NCI-H2227 (cell line): ENCODE measurements around the gene RNF112.

Experiments used
- DNase-seq: peaks from one replicate; lab custom pipeline; 2025; ENCODE audit not compliant: unreplicated experiment; lab: John Stamatoyannopoulos, UW

RNF112 gene, protein sequence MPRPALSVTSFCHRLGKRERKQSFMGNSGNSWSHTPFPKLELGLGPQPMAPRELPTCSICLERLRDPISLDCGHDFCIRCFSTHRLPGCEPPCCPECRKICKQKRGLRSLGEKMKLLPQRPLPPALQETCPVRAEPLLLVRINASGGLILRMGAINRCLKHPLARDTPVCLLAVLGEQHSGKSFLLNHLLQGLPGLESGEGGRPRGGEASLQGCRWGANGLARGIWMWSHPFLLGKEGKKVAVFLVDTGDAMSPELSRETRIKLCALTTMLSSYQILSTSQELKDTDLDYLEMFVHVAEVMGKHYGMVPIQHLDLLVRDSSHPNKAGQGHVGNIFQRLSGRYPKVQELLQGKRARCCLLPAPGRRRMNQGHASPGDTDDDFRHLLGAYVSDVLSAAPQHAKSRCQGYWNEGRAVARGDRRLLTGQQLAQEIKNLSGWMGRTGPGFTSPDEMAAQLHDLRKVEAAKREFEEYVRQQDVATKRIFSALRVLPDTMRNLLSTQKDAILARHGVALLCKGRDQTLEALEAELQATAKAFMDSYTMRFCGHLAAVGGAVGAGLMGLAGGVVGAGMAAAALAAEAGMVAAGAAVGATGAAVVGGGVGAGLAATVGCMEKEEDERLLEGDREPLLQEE

DNA sequence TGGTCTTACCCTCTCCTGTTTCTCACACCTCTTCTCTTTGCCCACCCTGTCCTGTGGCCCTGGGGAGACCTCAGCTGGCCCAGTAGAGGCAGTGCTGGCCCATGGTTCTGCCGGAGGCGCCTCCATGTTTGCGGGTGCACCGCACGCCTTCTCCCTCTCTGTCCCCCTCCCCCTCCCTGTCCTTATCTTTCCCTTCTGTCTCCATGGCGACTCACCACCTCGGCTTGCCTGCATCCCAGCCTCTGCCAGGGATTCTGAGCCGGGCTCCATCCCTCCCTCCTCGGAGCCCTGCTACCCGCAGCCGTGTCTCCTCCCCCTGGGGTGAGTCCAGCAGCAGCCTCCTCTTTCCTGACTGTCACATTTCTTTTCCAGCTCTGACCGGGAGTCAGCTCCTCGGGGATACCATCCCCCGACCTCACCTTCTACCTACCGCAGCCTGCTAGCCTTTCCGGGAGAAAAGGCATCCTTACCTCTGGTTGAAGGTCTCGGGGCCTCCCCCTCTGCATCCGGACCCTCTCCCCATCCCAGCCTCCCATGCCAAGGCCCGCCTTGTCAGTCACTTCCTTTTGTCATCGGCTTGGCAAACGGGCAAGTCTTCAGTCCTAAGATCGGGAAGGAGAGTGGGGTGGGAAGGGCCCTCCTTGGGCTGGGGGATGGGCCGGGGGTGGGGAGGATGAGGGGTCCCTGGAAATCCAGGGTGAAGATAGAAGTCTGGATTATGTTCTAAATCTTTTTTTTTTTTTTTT, at the start of gene RNF112:
Gene RNF112 (plus strand): TSS at position 358 of the 746 bp plus-strand sequence. CDS start 177 bp downstream, at position 535.
- peak; percentile 60 for DNase-seq

DNA sequence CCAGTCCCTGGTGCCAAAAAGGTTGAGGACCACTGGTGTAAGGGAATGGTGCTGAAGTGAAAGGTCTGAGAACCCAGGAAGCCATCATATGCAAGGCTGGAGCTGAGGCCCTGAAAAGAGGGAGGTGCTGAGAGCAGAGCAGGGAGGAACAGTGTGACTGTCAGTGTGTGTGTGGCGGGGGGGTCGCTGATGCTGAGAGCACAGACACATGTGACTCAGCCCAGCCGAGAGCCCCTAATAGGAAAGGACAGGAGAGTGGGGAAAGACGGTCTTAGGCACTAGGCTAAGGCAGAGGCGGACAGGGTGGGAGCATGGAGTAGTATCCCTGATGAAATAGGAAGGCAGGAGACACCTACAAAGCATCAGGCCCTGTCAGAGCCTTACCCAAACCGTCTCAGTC, 49.7 kb upstream of the RNF112 start:
- DNase-seq: peak; percentile 18

DNA sequence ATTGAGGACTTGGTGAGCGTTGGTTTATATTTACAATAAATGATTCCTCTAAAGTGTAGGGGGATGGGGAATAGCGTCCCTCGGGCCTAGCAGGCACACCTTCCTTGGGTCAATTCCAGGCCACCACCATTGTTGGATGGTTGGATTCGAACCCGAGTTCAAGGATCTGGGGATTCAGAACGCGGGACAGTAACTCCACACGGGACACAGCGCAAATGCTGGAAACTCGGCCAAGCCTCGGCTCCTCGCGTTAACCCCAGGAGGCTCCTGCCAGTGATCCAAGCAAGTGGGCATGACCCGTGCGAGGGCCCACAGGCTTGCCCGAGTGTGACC, 49.1 kb upstream of the RNF112 start:
- DNase-seq: no peak

DNA sequence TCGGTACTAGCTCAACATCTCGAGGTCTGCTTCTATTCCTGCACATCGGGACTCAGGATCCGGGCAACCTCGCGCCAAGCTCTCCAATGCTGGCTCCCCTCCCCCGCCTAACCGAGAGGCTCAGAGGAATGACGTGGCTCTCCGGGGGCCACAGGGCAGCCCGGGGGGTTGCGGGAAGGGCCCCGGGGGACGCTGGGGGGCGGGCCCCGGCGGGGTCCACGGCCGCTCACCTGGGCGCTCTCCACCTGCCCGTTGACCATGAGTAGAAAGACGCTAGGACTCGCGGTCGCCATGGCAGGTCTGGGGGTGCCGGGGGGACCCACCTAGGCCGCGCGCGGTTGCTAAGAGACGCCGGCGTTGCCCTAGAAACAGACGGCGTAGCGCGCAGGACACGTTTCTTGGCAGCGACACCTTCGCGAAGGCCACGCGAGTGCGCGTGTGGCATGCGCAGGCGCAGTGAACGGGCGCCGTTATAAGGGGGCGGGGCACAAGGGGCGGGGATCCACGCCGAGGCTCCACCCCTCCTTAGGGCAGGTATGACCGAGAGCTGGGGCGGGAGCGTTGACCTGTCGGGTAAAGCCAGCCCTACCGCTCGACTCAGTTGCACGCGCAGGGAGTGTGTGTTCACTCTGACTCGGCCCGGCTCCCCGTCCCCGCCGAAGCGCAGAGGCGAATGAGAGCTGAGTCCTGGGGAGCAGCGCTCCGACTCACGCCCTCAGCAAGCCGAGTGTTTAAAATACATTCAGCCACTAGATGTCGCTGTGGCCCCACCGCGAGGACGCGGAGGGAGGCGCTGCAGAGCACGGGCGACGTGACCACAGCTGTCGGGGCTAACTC, 48.5 kb upstream of the RNF112 start, which contains the start of gene B9D1:
Gene B9D1 (minus strand): TSS at position 447 of the 837 bp plus-strand sequence. CDS start 154 bp downstream, at position 293.
- peak; percentile 94 for DNase-seq

- DNase-seq: no peak
Observed at GRCh38 chr17:19363114-19363438, 48.0 kb upstream of the RNF112 start.

- no peak for DNase-seq
Observed at GRCh38 chr17:19363460-19364035, 47.5 kb upstream of the RNF112 start.

DNA sequence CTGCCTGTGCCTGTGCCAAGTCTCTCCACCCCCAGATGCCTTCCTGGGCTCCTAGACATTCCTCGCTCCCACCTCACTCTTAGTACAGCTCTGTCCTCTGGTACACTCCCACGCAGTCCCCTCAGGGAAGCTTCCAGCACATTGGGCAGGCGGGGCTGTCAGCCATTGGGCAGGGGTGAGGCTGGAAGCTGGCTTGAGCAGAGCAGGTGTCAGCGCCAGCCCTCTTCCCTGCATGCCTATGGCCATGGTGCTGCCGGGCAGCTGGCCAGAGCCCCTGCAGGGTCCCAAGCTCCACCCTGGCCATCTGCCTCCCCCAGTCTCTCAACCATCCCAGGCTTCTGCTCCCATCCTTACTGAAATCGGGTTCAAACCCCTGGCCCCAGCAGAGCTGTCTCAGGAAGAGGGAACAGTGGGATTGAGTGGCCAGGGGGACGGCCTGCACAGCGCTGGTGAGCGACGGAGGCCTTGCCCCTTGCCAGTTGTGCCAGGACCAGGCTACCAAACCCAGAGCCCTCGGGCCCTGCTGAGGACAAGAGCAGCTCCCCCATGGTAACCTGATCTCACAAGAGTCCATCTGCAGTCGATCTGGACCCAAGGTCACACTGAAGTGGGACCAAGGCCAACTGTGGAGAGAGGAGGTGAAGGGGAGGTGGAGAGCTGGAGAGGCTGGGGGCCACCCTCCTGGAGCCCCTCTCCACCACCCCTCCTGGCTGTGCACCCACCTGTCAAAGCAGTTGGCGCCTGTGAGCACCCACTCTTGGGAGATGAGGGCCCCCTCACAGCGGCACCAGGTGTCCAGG, 46.1 kb upstream of the RNF112 start:
- DNase-seq: no peak

GRCh38 chr17:19365499-19365817, 45.6 kb upstream of the RNF112 start:
- DNase-seq: no peak

DNA sequence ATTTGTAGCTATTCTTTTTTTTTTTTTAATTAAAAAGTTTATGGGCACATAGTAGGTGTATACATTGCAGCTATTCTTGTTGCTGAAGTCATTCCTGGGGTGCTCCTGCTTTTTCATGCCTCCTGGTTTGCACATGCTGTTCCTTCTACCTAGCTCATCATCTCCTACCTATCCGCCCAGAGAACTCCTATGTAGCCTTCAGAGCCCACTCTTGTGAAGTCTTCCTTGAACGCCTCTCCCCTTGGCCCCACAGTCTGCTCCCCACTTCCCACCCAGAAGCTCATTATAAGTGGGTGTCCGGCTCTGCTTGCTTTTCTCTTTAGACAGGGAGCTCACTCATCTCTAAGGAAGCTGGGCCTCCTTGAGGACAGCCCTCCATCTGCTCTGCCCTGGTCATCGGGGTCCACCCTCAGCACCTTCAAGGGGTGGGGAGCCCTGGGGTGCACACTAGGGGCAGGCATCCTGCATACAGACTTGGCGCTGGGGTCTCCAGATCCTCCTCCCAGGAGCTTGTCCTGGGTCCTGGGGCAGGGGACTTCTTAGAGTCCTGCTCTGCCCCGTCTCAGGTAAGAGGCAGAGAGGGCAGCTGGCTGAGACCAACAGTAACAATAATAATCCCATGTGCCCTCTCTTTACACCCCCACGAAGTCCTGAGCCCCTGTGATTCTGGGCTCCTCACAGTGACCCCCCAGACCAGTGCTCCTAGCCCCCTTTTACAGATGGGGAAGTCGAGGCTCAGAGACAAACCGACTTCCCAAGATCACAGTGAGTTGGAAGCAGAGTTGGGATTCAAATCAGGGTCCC, 45.0 kb upstream of the RNF112 start:
- DNase-seq: no peak

DNA sequence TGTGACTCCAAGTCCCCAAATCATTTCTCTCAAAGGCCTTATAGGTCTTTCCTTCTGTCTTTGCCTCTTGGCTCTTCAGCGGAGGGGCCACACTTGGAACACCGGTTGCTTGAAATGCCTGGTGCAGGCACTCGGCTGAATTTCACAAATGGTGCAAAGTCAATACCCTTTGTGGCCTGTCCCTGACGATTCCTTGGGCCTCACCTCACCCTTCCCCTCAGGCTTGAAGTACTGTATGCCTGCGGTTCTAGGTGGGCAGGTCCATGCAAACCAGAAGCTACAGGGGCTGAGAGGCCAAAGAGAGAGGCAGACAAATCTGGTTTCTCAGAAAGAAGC, 44.4 kb upstream of the RNF112 start:
- DNase-seq: no peak

- DNase-seq: no peak
Observed at GRCh38 chr17:19368229-19368628, 42.8 kb upstream of the RNF112 start.

GRCh38 chr17:19369107-19369778, 41.8 kb upstream of the RNF112 start:
- no peak for DNase-seq

- DNase-seq: no peak
Observed at GRCh38 chr17:19369846-19370492, 41.1 kb upstream of the RNF112 start.

GRCh38 chr17:19370493-19370960, 40.5 kb upstream of the RNF112 start:
- no peak for DNase-seq

DNA sequence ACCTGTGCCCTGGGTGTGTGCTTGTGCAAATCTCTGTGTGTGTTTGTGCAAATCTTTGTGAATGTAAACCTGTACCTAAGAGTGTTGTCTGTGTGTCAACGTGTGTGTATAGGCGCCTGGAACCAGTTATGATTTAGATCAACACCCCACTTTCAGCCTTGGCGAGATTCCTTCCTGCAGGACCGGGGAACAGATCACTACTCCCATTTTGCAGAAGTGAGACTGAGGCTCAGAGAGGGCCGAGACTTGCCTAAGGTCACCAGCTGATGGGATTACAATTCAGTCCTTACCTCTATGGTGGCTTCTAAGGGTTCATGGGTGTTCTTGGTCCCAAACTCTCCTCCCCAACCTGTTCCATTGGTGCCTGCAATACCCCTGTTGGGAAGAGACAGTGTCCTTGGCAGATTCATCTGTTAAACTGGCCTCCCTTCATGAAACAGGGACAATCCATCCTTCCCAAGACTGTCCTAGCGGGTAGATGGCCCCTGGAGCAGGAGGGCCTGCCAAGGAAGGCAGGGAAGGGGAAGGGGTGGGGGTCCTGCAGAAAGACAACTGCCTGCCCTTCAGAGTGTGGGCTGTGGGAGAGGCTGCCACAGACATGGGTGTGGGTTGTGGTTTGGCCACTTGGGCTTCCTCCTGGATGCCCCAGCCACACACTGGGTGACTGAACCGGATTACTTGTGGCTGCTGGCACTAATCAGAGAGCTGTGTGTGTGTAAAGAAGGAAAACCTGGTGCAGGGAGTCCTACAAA, 39.6 kb upstream of the RNF112 start:
- DNase-seq: no peak

DNA sequence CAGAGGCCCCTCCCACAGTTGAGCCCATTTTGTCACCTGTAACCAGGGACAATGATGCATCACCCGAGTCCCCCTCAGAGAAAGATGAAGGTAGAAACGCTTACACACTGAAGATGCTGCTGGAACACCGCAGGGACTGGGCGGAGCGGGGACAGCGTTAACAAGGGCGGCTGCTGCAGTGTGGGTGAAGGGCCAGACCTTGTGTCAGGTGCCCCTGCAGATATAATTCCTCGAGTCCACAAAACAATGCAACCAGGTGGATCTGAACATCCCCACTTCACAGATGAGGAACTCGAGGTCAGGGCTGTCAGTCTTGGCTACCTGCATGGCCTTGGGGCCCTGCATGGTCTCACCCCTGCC, 39.0 kb upstream of the RNF112 start:
- no peak for DNase-seq

- no peak for DNase-seq
Observed at GRCh38 chr17:19372439-19372838, 38.6 kb upstream of the RNF112 start.
